Activated CD8-positive, alpha-beta memory T cell treated with anti-CD3 and anti-CD28 coated beads, Interleukin-2, amount 50 U/mL, for 4 hours (primary cell): Measurements from ENCODE around the gene PITPNC1.
"Not testable (repeated sequence)": the region's sequence is repeated elsewhere in the genome, so short reads cannot be mapped to it uniquely, and the experiment has no call there.

Experiments used
- DNase-seq: peaks from one replicate; pipeline ENCODE4 v3.0.0-alpha.2; 2020

Gene PITPNC1

GRCh38 chr17:67401598-67402504 lies 24.8 kb downstream of the PITPNC1 start:
- DNase-seq = no peak

GRCh38 chr17:67403065-67403464 lies 26.0 kb downstream of the PITPNC1 start:
- DNase-seq = no peak

- DNase-seq = no peak
Measured at GRCh38 chr17:67403483-67403882, 26.4 kb downstream of the PITPNC1 start.

GRCh38 chr17:67408455-67408830 lies 31.4 kb downstream of the PITPNC1 start:
- DNase-seq = not testable (repeated sequence)

- DNase-seq = no peak
Measured at GRCh38 chr17:67411397-67411796, 34.3 kb downstream of the PITPNC1 start.

- no peak for DNase-seq
Measured at GRCh38 chr17:67412032-67412431, 35.0 kb downstream of the PITPNC1 start.

GRCh38 chr17:67412941-67413340 lies 35.9 kb downstream of the PITPNC1 start:
- DNase-seq = no peak

GRCh38 chr17:67413388-67413787 lies 36.3 kb downstream of the PITPNC1 start:
- no peak for DNase-seq

GRCh38 chr17:67414130-67414529 lies 37.0 kb downstream of the PITPNC1 start:
- no peak for DNase-seq

GRCh38 chr17:67414559-67414958 lies 37.5 kb downstream of the PITPNC1 start:
- no peak for DNase-seq

GRCh38 chr17:67415291-67415690 lies 38.2 kb downstream of the PITPNC1 start:
- DNase-seq = no peak

- no peak for DNase-seq
Measured at GRCh38 chr17:67417507-67417906, 40.4 kb downstream of the PITPNC1 start.

GRCh38 chr17:67420994-67421393 lies 43.9 kb downstream of the PITPNC1 start:
- no peak for DNase-seq

GRCh38 chr17:67421869-67422273 lies 44.8 kb downstream of the PITPNC1 start:
- DNase-seq = peak; percentile 40

- DNase-seq = peak; percentile 53
Measured at GRCh38 chr17:67422296-67422695, 45.2 kb downstream of the PITPNC1 start.

GRCh38 chr17:67422897-67423296 lies 45.8 kb downstream of the PITPNC1 start:
- no peak for DNase-seq

GRCh38 chr17:67425571-67426160 lies 48.6 kb downstream of the PITPNC1 start:
- DNase-seq = no peak

GRCh38 chr17:67427424-67427823 lies 50.3 kb downstream of the PITPNC1 start:
- DNase-seq = no peak

- DNase-seq = not testable (repeated sequence)
Measured at GRCh38 chr17:67430515-67430914, 53.4 kb downstream of the PITPNC1 start.

- no peak for DNase-seq
Measured at GRCh38 chr17:67431249-67432015, 54.4 kb downstream of the PITPNC1 start.

GRCh38 chr17:67433248-67433924 lies 56.3 kb downstream of the PITPNC1 start:
- DNase-seq = no peak

GRCh38 chr17:67434061-67434525 lies 57.0 kb downstream of the PITPNC1 start:
- DNase-seq = peak; percentile 55

- peak; percentile 52 for DNase-seq
Measured at GRCh38 chr17:67435122-67435521, 58.0 kb downstream of the PITPNC1 start.
